ENCODE results near the gene PCDHAC1.
A peak's percentile ranks its signal among the peaks of the same experiment; 100 is the strongest.

Gene PCDHAC1

GRCh38 chr5:140978983-140979382 lies 52.9 kb downstream of the PCDHAC1 start:
- Histone ChIP-seq H3K4me3 (no peak overlapping the region), H3K9me3 (ENCODE audit: low read depth, low read length) (no peaks in the 10 kb centered on the region), H3K9ac (ENCODE audit: insufficient read length) (peak overlapping the region; percentile 42), H3K27ac (peak overlapping the region; percentile 95; the same call in 1 of the 2 replicates), H3K36me3 (ENCODE audit: insufficient read depth, low read length) (peaks cover 4% of the 10 kb centered on the region)
- no peak for DNase-seq (ENCODE audit: low read depth, low spot score)
- no peak for TF ChIP-seq EZH2 (IDR thresholded peaks at IDR 0.05)
- TF ChIP-seq FOXP2 (optimal IDR thresholded peaks at IDR 0.05; ENCODE audit: control extremely low read depth, extremely low read length, insufficient read depth) = no peak
- no peak for TF ChIP-seq POLR2AphosphoS5 (IDR thresholded peaks at IDR 0.05; ENCODE audit: borderline replicate concordance, low read depth, low read length)

Data from SK-N-MC (cell line).